GM19397 (cell line): ENCODE data around the gene TJP2.
"Not testable (repeated sequence)": the region's sequence is repeated elsewhere in the genome, so short reads cannot be mapped to it uniquely, and the experiment has no call there.

Source experiments
- ATAC-seq: cut with Tn5 transposase; IDR thresholded peaks from one replicate; pipeline ENCODE4 v1.9.1; 2021; ENCODE audit warnings: mild to moderate bottlenecking, moderate library complexity; ENCODE audit not compliant: unreplicated experiment

Gene TJP2

DNA sequence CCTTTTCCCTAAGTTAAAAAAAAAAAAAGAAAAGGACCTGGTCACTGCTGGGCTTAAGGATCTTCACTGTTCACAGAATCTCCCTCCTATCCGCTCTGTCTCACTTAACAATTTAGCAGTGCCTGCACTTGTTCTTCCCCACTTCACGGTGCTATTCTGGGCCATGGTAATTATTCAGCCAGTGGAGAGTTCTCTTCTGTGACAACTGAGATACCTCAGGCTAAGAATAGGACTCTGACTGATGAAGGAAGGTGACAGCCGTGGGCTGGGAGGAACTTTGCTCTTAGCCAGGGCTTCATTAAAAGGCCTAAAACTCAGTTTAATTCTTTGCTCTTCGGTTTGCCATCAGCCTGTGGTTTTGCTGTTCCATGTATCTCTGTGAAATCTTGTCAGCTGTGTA is 99.1 kb downstream of the TJP2 start:
- ATAC-seq = no peak

DNA sequence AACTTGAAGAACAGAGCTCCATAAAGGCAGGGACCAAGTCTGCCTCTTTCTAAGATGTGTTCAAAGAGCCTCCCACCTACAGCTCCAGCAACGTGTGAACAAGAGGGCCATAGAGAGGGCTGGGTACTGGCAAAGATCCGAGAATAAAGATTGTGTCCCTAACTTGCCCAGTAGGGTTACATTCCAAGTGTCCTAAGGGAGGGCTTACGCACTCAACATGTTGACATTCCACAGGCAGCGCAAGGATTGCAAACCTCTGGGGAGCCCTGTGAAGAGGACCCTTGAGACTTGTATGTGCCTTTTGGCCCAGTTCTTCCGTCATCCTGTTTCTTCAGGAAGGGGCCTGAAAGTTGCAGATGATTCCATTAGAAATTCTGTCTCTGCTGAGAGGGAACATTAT is 102.7 kb downstream of the TJP2 start:
- ATAC-seq = no peak

DNA sequence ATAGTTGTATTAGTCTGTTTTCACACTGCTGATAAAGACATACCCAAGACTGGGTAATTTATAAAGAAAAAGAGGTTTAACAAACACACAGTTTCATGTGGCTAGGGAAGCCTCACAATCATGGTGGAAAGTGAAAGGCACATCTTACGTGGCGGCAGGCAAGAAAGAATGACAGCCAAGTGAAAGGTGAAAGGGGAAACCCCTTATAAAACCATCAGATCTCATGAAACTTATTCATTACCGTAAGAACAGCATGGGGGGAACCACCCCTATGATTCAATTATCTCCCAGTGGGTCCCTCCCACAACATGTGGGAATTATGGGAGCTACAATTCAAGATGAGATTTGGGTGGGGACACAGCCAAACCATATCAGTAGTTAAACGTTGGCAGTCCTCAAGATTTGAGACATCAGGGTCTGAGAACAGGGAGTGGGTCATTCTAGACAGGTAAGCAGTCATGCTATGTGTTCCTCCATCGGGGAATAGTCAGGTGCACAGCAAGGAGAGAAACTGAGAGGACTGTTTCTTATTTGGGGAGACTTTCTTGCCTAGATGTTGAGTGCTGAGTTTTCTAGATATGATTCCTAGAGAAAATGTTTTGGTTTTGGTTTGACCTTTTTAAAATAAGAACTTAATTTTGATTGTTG is 105.1 kb downstream of the TJP2 start:
- ATAC-seq = peak; percentile 60

DNA sequence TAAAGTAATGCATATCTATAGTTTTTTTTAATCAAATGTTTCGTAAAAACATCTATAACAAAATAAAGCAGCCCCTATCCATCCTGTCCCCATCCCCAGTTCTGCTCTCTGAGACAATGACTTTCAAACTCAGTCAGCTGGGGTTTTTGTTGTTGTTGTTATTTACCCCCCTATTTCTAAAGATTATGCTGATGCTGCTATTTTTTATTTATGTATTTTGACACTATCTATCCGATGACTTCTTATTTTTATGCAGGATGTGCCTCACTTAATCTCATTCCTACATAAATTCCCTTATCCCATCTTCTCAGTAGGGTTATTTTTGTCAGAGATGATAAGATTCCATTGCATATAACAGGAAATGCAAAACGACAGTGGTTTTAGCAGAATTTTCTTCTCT is 105.7 kb downstream of the TJP2 start:
- no peak for ATAC-seq

DNA sequence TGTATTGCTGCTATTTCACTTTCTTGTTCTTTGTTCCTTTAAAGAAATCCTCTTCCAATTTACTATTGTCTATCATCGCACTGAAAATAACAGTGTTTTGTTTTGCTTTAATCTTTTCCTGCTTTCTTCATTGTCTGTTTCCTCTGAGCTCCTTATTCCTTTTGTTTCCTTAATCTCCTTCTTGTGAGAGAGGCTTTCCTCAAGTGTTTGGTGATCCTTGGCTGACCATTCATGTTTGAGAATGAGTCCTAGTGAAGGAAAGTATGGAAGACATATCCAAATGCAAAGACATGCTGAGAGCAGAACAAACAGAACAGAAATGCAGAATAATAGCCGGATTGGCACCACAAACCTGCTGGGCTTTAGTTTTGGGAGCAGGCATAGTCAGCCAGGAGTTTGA is 108.9 kb downstream of the TJP2 start:
- ATAC-seq = no peak

DNA sequence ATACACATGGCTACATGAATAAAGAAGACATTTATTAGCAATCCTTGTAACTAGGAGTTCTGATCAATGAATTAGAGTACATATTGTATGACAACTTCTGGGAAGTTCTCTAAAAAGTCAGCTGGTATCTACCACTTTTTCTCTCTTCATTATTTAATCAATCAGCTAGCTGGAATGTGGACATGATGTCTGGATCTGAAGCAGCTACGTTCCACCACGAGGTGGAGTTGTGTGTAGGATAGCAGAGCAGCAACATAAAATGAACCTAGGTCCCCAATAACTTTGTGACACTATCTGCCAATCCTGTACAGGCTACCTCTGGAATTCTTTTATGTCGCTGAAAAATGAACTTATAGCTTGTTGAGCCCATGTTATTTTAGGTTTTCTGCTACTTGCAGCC is 118.0 kb downstream of the TJP2 start:
- ATAC-seq = no peak

DNA sequence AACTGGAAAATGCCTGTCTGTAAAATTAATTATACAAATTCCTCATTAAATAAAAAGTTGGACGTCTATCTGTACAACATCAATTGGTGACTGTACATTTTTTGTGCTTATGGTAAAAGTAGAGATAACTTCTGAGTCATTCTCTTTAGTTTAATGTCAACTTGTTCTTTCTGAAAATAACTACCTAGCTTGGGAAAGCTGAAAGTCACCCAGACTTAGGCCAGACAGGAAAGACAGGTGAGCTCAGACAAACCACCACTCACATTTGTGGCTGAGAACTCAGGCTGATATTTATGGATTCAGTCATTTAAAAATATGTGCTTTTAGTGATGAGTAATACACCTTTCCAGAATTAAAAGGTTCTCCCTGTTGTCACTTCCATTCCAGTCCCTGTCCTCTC is 119.1 kb downstream of the TJP2 start:
- no peak for ATAC-seq

DNA sequence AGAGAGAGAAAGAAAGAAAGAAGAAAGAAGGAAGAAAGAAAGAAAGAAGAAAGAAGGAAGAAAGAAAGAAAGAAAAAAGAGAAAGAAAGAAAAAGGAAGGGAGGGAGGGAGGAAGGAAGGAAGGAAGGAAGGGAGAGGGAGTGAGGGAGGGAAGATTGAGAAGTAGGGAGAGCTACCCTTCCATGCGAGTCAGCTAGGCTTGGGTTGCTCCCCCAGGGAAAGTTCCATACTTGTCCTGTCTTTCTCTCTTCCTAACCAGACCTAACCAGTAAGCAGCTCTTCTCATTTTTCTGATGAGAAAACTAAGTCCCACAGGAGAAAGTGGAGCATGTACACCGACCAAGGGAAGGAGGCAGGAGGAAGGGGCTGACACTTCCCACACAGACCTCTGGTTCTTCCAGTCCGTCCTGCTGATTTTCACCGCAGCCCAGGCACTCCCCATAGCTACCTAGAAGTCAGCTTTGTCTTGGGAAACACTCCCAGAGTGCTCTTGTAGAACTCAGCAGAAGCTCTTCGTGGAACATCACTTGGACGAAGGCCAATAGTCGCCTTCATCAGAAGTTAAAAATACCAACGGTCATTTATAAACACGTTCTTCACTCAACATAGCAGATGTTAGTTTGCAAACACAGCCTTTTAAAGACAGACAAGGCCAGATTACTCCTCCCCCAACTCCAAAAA is 121.9 kb downstream of the TJP2 start:
- no peak for ATAC-seq

DNA sequence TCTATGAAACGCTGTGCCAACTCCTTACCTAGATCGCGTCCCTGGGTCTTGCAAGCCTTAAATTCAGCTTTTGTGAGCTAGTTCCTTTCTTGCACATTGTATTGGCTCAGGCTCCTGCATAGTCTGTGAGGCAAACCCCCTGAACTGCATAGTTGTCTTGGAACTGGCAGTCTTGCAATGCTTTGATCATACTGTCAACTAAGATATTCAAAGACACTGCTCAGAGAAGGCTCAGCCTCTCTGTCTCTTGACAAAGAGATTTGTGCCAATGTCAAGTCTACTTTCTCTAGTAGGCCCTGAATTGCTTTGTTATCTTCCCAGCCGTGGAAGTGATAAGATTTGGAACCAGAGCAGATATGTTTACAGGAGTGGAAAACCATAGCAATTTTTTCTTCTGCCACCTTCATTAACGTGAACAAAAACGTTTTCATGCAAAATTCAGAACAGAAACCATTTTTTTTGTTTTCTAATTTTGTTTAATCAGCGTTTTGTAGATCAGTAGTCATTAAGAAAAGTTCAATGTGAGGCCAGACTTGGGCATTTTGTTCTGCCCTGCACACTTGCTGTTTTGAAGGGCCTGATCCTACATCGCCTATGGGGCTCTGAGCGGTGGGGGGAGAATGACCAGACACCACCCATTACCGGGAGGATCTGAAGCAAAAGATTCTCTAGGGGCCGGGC is 123.4 kb downstream of the TJP2 start:
- no peak for ATAC-seq

DNA sequence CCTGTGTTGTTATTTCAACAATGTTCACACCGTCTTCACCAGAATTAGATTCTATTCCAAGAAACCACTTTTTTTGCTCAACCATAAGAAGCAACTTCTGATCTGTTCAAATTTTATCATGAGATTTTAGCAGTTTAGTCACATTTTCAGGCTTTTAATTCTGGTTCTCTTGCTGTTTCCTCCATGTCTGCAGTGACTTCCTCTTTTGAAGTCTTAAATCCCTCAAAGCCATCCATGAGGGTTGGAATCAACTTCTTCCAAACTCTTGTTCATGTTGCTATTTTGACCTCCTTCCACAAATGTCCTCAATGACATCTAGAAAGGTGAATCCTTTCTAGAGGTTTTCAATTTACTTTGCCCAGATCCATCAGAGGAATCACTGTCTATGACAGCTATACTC is 125.2 kb downstream of the TJP2 start:
- ATAC-seq = no peak

DNA sequence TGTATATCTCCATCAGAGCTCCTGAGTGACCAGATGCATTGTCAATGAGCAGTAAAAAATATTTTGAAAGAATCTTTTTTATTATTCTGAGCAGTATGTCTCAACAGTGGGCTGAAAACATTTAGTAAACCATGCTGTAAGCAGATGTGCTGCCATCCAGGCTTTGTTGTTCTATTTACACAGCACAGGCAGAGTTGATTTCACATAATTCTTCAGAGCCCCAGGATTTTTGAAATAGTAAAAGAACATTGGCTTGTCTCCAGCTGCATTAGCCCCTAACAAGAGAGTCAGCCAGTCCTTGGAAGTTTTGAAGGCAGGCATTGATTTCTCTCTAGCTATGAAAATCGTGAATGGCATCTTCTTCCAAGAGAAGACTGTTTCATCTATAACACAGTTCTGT is 125.7 kb downstream of the TJP2 start:
- ATAC-seq = no peak

DNA sequence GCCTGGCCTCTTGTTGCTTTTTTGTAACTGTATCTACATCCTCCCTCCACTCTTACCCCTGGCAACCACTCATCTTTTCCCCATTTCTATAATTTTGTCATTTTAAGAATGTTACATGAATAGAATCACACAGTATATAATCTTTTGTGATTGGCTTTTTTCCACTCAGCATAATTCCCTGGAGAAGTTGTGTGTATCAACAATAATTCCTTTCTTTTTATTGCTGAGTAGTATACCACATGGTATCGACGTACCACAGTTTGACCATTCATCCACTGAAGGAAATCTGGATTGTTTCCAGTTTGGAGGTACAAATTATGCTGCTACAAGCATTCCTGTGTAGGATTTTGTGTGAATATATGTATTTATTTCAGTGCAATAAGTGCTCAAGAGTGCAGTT is 129.3 kb downstream of the TJP2 start:
- no peak for ATAC-seq

DNA sequence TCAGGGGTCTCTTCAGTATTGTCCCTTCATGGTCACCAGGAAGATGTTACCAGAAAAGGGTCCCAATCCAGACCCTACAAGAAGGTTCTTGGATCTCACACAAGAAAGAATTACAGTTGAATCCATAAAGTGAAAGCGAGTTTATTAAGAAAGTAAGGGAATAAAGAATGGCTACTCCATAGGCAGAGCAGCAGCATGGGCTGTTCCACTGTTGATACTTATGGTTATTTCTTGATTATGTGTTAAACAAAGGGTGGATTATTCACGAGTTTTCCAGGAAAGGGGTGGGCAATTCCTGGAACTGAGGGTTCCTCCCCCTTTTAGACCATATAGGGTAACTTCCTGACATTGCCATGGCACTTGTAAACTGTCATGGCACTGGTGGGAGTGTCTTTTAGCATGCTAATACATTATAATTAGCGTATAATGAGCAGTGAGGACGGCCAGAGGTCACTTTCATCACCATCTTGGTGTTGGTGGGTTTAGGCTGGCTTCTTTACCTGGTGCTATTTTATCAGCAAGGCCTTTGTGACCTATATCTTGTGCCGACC is 132.9 kb downstream of the TJP2 start:
- ATAC-seq = not testable (repeated sequence)

DNA sequence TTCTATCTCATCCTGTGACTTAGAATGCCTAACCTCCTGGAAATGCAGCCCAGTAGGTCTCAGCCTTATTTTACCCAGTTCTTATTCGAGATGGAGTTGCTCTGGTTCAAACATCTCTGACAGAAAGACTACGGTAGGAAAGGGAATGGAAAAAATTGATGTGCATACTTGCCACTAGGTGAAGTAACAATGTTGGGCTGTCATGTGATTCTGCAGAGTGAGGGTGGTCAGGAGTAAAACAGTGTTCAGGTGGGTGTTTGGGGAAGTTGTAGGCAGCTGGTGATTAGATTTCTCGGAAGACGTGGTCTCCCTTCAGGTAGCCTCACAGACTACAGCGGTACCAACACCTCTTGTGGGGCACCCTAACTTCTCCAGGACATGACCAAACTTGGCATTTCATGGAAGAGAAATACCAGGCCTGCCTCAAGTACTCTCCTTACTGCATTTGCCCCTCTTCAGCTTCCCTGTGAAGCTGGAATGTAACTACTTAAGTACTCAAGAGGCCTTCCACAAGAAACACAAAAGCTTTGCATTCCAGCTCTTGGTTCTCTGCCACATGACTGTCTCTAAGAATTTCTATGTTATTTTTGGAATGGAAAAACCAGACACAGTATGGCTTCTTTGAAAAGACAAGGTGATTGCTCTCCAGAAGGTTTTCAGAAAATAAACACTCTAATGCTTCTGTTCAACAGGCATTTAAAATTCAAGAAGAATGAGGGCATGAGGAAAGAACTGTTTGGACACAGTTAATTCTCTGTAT is 133.5 kb downstream of the TJP2 start:
- no peak for ATAC-seq

DNA sequence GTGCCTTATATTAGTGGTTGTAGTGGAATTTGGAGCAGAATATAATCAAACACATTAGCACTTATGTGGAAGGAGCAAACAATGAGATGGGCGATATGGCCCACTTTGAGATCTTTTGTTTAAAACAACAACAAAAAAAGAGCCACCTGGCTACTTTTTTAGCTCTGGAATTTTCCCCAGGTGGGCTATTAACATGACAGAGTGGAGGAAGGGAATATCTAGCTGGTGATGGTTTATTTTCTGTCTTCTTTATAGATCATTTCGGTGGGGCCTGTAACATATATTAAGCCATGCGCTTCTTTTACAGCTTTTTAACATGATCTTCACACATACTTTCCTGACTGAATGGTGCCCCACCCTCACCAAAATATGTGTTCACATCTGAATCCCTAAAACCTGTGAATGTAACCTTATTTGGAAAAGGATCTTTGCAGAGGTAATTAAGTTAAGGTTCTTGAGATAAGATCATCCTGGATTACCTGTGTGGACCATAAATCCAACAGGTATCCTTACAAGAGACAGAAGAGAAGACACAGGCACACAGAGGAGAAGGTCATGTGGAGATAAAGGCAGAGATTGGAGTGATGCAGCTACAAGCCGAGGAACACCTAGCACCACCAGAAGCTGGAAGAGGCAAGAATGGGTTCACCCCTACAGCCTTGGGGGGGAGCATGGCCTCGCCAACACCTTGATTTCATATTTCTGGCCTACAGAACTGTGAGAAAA is 134.3 kb downstream of the TJP2 start:
- ATAC-seq = no peak

DNA sequence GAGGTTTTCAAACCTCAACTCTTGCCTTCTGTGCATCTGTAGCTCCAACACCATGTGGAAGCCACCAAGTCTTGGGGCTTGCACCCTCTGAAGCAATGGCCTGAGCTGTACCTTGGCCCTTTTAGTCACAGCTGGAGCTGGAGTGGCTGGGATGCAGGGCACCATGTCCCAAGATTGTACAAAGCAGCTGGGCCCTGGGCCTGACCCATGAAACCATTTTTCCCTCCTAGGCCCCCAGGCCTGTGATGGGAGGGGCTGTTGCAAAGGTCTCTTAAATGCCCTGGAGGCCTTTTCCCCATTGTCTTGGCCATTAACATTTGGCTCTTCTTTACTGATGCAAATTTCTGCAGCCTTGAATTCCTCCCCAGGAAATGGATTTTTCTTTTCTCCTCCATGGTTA is 139.1 kb downstream of the TJP2 start:
- ATAC-seq = no peak

DNA sequence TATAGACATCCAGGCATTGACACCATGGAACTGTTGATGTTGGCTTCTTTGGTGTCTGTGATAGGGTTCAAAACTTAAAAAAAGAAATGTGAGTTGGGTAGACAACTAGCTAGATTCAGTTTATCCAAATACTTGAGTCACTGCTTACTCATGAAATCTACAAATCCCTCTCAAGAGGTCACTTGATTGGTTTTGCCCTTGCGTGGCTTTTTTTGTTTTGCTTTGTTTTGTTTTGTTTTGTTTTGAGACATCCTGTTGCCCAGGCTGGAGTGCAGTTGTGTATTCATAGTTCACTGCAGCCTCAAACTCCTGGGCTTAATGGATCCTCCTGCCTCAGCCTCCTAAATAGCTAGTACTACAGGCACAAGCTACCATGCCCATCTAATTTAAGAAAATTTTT is 140.5 kb downstream of the TJP2 start:
- ATAC-seq = no peak

DNA sequence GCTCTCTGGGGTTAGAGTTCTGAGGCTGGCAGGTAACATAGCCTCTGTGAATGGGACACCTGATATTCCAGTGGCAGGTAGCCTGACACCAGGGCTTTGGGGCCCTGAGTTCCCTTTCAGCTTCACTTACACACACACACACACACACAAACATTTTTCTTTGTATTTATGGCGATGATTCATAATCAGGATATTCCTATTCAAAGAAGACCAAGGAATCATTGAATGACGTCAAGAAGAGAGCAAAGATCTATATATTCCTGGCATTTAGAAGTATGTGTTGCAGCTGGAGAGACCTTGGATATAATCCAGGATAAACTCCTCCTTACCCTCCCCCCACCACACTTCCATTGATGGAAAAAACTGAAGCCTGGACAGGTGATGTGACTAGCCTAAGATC is 143.0 kb downstream of the TJP2 start:
- no peak for ATAC-seq

DNA sequence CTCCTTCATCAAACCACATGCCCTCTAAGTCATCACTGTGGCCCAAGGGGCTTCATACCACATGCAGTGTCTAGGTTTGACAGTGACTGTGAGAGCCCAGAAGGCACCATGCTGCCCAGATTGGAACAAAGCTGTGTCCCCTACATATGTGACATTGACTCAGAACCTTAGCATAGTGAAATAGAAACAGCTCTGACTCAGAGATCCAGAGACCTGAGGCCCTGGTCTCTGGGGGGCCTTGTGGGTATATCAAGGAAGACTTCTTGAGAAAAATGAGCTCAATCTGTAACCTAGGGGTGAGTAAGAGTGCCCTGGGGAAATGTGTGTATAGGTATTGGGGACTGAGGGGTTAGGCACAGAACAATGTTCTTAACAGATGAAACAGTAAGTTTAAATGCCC is 143.8 kb downstream of the TJP2 start:
- ATAC-seq = peak; percentile 72

DNA sequence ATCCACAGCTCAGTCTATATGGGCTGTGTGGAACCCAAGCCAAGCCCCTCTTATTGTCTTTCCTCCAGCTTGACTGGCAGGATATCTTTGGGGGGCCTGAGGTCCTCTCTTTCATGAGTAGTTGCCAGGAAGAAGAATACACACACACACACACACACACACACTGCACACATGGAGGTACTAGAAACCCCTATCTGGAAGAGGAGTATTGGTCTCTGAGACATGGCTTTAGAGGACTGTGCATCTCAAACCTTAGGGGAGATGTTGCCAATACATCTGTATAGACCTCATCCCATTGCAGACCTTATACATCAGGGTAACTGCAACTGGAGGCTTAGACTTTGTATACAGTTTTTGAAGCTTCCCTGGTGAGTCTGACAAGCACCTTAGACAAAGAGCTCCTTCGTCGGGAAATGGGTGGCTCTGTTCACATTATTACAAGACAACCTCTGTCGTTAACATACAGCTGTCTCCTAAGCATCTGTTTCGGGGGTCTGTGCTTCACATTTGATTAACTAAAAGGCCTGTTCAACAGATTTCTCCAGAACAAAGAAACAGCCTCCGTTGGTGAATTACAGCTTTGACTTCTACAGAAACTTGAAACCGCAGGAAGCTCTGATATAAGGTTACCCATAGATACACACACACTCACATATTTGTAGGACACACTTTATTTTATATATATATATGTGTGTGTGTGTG is 145.4 kb downstream of the TJP2 start:
- no peak for ATAC-seq
